IPS DF 19.7 (cell line): ENCODE measurements around the gene GREM2.

Source experiments
- DNase-seq: peaks from one replicate; pipeline ENCODE4 v3.0.0-alpha.2; 2013; ENCODE audit warnings: low read depth, low spot score

The GREM2 gene

GRCh38 chr1:240559781-240560180, 52.2 kb downstream of the GREM2 start:
- no peak for DNase-seq

GRCh38 chr1:240555524-240555923, 56.4 kb downstream of the GREM2 start:
- no peak for DNase-seq

- DNase-seq = no peak
These were observed 58.6 kb downstream of the GREM2 start for GRCh38 chr1:240553351-240553750.

GRCh38 chr1:240539769-240540414, 72.1 kb downstream of the GREM2 start:
- no peak for DNase-seq

GRCh38 chr1:240538776-240539430, 73.1 kb downstream of the GREM2 start:
- DNase-seq = no peak

- no peak for DNase-seq
These were observed 78.7 kb downstream of the GREM2 start for GRCh38 chr1:240533154-240533780.

GRCh38 chr1:240528591-240528990, 83.4 kb downstream of the GREM2 start:
- no peak for DNase-seq

GRCh38 chr1:240527086-240527485, 84.9 kb downstream of the GREM2 start:
- DNase-seq = no peak

GRCh38 chr1:240526312-240526711, 85.6 kb downstream of the GREM2 start:
- no peak for DNase-seq

GRCh38 chr1:240524356-240525069, 87.4 kb downstream of the GREM2 start:
- no peak for DNase-seq

GRCh38 chr1:240522122-240522822, 89.7 kb downstream of the GREM2 start:
- DNase-seq = no peak

GRCh38 chr1:240517891-240518290, 94.1 kb downstream of the GREM2 start:
- no peak for DNase-seq

- DNase-seq = no peak
These were observed 95.9 kb downstream of the GREM2 start for GRCh38 chr1:240516069-240516468.

- DNase-seq = no peak
These were observed 96.5 kb downstream of the GREM2 start for GRCh38 chr1:240515505-240515904.

GRCh38 chr1:240511789-240512188, 100.2 kb downstream of the GREM2 start:
- no peak for DNase-seq

- DNase-seq = no peak
These were observed 103.0 kb downstream of the GREM2 start for GRCh38 chr1:240508950-240509349.

GRCh38 chr1:240508201-240508600, 103.8 kb downstream of the GREM2 start:
- no peak for DNase-seq

- DNase-seq = no peak
These were observed 105.8 kb downstream of the GREM2 start for GRCh38 chr1:240506176-240506575.

- DNase-seq = no peak
These were observed 108.4 kb downstream of the GREM2 start for GRCh38 chr1:240503558-240503957.

- DNase-seq = no peak
These were observed 108.9 kb downstream of the GREM2 start for GRCh38 chr1:240503036-240503435.

GRCh38 chr1:240501115-240501514, 110.8 kb downstream of the GREM2 start:
- no peak for DNase-seq

GRCh38 chr1:240500647-240501046, 111.3 kb downstream of the GREM2 start:
- no peak for DNase-seq
